GM19452 (cell line): ENCODE data around the gene NDFIP1.
A peak's percentile ranks its signal among the peaks of the same experiment; 100 is the strongest.
"Not testable (repeated sequence)": the region's sequence is repeated elsewhere in the genome, so short reads cannot be mapped to it uniquely, and the experiment has no call there.

ENCODE experiments used
- ATAC-seq: cut with Tn5 transposase; IDR thresholded peaks from one replicate; pipeline ENCODE4 v1.9.1; 2021; ENCODE audit not compliant: unreplicated experiment

The NDFIP1 gene, protein sequence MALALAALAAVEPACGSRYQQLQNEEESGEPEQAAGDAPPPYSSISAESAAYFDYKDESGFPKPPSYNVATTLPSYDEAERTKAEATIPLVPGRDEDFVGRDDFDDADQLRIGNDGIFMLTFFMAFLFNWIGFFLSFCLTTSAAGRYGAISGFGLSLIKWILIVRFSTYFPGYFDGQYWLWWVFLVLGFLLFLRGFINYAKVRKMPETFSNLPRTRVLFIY

DNA sequence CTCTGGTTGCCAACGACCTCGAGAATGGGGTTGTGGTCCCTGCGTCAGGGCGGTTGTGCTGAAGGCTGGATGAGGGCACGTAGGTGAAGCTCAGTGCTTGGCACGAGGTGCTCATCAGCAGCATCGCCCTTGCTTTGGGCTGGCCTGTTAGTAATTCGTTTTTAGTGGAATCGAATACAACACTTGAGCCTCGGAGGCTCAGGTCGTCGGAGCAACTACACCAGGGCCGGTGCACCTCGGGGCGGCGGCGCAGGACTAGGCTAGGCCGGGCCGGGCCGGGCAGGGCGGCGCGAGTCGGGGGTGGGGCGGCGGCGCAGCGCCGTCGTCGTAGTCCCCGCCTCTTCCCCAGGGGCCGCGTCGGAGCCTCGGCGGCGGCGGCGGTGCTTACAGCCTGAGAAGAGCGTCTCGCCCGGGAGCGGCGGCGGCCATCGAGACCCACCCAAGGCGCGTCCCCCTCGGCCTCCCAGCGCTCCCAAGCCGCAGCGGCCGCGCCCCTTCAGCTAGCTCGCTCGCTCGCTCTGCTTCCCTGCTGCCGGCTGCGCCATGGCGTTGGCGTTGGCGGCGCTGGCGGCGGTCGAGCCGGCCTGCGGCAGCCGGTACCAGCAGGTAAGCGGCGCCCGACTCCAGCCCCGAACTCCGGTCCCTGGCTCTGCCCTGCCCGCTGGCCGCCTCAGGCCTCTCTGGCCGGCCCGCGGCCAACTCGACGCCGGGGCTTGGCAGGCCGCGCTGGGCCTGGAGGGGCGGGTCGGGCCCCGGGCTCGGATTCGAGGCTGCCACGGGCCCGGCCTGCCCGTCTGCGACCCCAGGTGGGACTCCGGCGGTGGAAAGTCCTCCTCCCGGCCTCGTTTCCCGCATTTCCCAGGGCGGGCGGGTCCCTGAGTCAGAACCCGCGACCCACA, at the start of gene NDFIP1:
TSS of gene NDFIP1 (plus strand) at position 348 of the 899 bp plus-strand sequence. CDS start at position 544, 196 bp downstream.
- peak; percentile 96 for ATAC-seq

DNA sequence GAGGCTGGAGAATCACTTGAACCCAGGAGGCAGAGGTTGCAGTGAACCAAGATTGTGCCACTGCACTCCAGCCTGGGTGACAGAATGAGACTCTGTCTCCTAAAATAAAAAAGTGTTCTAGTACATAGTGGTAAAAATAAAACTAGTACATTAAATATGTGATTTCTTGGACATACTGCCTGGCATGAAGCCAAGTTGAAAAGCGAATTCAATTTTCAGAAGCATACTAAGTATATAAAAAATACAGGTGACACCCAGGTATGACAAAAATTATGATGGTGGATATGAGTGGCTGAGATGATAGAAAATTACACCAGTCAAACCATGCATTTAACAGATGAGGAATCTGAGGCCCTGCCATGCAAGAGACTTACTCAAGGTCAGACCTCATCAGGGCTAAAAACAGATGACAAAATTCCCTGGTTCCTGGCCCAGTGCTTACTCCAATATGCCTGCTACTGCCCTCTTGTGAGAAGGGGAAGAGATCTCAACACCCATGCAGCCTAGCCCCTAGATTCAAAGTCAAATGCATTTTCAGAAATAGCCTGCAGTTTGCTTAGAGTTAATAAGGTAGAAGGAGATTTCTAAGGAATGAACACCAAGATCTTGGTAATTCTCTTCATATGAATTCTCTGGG, 49.2 kb upstream of the NDFIP1 start:
- ATAC-seq, result no peak

DNA sequence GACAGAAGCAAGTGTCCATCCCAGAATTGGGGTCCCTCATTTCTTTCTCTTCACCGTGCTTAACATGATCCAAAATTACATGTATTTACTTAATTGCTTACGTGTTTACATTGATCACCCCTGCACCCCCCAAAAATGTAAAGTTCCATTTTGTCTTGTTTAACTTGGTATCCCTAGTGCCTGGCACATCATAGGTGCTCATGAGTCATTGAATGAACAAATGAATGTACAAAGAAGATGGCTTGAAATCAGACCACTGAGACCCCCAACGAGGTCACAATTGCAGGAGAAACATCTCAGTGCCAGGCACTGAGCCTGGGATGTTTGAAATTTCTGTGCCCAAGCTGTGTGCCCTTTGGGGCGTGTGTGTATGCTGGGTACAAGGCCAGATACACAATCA, 45.2 kb upstream of the NDFIP1 start:
- ATAC-seq, result no peak

DNA sequence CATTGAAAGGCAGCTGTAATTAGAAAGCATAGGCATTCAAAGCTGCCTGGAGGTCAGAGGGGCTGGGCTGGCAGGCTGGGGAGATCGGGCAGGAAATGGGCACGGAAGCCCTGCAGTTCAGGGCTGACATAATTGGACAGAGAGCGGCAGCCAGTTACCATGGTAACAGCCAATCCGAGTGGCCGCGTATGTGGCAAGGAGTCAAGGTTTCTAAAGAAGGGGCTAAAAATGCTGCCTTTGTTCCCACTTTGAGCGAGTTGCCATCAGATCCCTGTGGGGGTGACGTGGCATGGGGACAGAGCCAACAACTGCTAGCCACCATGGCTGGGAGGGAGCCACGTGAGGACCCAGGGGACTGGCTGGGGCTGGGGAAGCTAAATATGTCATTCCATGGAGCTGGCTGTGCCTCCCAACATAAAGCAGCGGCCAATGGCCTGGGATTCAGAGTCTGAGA, 44.7 kb upstream of the NDFIP1 start:
- ATAC-seq, result peak; percentile 69

DNA sequence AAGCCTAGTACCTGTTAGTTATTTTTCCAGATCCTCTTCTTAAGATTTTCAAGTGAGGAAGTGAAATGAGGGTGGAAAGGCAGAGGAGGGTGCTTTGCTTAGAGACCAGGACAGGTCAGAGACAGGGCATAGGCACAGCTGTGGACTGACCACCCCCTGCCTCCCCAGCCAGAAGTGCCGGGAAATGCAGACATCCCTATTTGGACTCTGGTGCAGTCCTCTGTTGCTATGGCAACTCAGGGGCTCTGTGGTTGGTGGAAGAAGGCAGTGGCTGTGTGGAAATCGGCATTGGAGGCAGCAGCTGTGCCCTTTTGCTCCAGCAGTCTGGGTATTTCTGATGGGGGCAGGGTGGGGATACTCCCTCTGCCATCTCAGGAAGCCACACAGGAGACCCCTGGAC, 43.3 kb upstream of the NDFIP1 start:
- no peak for ATAC-seq

DNA sequence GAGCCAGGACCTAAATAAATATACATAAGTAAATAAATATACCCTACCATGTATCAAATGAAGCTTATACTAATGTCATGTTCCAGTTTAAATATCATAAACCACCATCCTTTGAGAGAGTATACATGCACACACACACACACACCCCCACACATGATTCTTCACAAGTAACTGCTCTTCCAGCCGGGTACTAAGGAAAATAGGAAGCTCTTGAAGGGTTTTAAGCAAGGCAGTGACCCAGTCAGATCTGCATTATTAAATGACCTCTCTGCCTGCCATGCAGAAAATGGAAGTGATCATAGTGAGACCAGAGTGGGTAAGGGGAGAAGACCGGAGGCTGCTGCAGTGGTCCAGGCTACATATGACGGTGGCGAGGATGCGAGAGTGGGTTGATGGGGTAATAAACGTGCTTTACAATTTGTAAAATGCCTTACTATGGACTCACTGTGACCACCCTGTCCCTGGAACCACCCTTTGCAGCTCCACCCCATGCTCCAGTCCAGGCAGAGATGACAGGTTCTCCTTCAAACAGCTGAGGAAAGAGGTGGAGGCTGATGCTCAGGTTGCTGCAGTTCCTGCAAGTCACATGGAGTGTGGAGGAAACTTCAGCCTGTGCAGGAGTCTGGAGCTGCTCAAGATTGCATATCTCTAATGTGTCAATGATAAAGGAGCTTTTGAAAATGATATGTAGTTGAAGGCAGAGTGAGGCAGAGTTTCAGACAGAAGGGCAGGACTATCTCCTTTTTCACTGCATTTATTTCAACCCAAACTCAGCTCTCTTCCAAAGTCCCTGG, 38.8 kb upstream of the NDFIP1 start:
- no peak for ATAC-seq

DNA sequence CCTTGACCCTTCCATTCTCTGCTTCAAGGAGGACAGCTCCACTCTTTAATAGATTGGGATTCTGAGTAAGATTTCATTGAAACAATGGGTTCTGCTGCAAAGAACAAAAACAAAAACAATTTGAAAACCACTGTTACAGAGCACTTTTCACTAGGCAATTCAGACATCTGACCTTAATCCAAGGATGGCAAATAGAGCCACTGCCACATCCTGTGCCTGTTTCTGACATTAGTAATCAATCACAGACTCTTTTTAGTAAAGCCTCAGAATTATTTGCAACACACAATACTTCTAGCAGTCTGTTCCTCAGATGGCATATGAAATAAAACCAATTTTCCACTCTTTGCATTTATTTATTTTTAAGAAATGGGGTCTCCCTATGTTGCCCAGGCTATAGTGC, 37.8 kb upstream of the NDFIP1 start:
- no peak for ATAC-seq

DNA sequence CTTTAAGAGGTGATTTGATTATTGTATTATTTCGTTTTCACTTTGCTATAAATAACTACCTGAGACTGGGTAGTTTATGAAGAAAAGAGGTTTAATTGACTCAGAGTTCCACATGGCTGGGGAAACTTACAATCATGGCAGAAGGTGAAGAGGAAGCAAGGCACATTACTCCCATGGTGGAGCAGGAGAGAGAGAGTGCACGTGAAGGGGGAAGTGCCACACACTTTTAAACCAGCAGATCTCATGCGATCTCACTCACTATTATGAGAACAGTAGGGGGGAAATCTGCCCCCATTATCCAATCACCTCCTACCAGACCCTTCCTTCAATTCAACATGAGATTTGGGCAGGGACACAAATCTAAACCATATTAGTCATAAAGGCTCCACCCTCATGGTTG, 36.1 kb upstream of the NDFIP1 start:
- no peak for ATAC-seq

DNA sequence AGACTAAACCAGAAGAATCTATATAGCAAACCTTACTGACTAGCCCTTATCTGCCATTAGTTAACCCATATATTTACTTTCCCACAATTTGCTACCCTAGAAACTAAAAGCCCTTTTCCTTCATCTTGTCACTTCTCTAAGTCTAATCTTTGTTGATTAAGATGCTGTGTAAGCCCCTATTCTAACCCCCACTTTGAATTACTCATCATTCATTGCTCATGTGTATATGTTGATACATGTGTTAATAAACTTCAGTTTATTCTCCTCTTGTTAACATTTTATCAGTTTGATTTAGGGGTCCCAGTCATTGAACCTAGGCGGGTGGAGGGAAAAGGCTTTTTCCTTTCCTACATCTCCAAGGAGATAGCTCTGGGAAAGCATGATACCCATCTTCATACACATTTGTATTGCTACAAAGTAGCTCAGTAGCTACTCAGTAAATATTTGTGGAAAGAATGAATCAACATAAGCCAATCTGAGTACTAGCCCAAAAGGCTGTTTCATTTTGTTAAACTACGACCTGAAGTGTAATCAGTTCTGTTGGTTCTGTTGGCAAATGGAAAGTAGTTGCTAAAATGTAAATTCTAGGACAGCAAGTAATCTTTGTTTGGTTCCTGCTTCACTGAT, 35.1 kb upstream of the NDFIP1 start:
- no peak for ATAC-seq

DNA sequence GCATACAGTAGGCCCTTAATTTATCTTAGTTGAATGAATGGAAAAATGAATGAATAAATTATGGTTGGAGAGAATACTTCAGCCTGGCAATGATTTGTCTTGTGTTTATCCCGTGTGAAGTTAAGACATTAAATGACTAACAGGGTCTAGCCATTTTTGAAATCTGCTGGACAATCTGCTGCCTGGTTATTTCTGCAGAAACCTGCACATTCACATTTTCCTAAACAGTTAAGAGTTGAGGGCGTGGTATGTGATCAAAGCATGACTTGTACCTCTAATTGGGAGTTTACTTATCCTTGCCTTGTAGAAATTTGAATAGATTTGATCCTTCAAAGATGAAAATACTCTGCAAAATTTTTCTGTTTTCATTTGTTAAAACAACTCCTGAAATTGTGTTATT, 34.6 kb upstream of the NDFIP1 start:
- ATAC-seq, result no peak

DNA sequence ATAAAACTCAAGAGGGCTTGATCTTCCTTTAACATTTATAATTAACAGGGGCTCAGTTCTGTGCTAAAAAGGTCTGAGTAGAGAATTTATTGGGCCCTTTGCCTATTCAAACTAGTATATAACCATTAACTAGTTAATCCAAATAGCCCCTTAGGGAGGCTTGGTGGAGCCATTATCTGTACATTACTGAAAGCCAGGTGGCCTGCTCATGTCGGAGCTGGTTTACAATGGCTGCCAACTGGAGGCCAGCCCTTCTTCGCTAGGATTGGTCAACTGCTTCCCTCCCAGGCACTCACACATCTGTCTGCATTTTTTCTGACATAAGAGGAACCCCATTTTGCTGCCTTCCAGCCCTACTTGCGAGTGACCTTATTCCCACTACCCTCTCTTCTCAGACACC, 30.4 kb upstream of the NDFIP1 start:
- ATAC-seq, result no peak

DNA sequence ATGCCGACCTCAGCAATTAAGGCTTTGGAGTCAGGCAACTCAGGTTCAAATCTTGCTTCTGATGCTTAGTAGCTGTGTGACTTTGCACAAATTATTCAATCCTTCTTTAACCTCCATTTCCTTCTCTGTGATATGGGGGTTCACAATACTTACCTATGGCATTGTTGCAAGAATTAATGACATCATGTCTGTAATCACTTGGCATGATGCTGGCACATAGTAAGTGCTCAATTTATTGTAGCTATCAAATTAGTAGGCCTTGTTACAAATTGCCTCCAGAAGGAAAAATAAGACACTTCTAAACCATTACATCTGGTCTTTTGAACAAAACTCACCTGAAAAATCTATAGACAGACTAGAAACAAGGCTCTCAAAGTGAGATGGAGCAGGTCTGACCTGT, 29.9 kb upstream of the NDFIP1 start:
- no peak for ATAC-seq

DNA sequence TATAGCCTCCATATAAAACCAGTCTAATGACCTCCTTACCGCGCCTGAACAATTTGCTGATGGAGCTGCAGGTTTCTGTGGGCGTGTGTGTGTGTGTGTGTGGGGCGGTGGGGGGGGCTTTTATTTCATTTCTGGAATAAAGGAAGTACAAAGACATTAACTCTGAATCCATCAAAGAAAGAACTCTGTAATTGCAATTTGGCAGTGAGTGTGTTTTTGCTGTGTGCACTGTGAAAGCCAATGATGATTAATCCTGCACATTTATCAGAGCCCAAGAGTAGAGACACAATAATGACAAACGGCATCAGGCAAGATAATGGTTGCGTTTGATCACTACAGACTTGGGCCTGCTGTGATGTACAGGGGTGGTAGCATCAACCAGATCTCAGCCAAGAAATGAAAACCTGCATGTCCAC, 29.3 kb upstream of the NDFIP1 start:
- ATAC-seq, result no peak

DNA sequence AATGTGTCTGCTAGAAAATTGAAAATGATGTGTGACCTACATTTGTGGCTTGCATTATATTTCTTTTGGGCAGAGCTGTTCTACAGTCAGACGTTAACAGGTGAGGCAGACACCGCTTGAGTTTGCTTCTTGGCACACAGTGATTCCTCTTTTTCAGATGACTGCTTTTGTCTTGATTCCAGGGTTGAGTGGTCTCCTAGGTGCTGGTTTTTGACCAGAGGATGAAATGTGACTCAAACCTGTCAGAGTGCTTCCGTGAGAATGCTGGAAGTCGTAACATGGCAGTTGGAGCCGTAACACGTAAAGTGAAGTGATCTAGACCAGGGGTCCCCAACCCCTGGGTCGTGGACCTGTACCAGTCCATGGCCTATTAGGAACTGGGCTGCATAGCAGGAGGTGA, 28.3 kb upstream of the NDFIP1 start:
- no peak for ATAC-seq

DNA sequence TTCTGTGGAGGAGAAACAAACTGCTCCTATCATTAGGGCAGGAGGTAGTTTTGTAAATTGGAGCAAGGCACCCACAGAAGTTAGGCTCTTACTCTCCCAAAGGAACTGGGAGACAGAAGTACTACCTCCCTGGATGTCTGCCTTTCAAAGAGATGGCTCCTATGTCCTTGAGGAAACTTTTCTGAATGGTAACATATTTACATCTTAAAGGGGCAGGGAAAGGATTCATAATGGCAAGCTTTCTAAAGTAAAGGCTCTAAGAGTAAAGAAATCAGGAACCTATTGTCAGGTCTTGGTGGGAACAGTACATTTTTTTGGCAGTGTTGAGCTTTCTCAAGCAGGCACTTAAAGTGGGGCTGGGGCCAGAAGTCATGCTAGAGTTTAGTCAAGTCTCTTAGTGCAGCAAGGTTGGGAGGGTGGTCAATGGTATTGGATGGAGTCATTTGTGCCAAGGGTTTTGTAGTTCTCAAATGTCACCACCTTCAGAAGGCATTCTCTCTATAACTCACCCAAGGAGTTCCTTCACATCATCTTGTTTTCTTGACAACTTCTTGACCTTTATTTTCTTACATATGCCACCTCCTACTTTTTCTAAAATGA, 26.3 kb upstream of the NDFIP1 start:
- ATAC-seq, result no peak

DNA sequence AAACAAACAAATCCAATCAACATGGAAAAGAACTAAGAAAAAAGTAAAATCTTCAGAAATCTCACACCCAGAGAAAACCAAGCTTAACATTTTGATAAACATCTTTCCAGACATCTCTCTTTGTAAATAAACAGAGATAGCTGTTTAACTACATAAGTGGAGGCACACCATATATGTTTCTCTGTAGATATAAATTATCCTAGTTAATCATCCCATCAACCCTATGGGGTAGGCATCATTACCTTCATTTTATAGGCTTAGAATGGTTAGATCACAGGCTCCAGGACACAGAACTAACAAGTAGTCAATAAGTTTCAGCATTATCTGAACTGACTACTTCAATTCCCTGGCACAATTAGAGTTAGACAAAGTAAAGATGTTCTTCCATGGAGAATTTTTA, 22.4 kb upstream of the NDFIP1 start:
- ATAC-seq, result no peak

DNA sequence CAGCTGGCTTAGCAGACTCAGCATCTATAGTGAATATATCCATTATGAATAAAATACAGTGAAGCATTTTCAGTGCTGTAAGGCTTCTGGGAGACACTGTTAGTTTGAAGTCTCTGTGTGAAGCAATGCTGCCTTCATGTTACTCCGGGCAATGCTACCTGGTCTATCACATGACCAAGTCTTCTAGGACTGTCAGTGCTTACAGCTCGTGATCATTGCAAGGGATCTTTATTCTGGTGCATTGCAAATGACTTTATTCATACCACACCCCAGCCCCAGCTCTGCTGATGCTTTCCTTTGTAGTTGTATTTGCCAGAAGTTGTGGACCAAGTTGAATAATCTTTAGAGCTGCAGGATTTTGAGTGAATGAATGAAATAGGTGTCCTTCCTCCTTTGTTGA, 21.9 kb upstream of the NDFIP1 start:
- ATAC-seq, result no peak

DNA sequence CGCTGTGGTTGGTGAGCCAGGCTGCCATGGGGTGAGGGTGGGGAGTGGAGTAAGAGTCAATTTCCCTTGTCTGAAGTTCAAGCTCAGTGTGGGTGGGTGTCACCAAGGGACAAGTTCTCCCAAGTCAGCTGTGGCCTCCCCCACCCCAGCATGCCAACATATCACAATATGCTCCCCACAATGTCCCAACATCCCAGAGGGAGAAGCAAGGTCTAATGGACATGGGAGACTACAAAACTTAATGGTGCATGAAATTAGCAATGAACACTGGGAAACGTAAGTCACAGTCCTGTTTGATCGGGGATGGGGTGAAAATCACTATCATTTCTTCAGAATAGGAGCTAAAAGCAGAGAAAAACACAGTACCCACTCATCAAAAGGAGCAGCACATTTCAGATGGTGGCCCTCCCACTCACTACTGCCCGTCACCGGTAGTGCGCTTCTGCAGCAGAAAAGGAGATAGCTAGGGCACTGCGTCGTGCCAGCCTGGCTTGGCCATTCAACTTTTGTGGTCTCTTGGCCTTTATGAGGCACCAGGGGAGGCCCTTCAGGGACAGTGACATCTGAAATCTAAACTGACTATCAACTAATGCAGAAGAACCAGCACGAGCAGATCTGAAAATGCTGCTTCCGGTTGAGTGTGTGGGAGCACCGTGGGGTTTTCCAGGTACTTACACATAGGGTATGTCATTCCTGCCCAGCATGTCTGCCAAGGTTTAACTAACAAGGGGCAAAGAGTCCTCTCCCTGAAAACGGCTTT, 20.5 kb upstream of the NDFIP1 start:
- no peak for ATAC-seq

DNA sequence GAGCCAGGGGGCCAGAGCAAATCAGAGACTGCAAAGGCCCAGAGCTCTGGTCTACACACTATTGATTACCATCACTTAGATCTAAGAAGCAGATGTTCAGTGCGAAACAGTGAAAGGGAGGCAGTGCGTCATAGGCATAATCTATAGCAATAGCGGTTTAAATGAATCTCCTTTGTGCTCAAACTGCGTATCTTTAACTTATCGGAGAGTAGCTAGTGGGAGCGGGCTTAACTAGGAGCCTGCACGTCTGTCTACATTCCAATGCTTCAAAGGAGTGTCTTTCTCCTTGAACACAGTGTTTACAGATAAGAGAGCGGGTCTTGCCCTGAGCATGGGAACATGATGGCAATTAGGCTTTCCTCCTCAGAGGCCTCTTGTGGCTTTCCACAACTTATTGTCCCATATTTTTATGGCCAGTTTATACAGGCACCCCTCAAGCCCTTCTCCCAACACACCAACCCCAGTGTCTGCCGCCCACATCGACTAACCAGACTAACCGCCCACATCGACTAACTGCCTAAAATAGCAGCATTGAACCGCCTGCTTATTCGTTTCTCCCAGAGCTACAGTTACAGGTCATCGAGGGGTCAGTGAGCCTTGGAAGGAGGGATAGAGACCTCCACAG, 19.6 kb upstream of the NDFIP1 start:
- not testable (repeated sequence) for ATAC-seq
